Cardiac fibroblast (primary cell): ENCODE data around the gene MFAP2.

Experiments used
- DNase-seq, 2 donors: peaks; one replicate each; pipeline versions ENCODE4 v3.0.0 to v3.0.0-alpha.2; 2010; ENCODE audit warnings: low read depth in 2 of 2
- H3K4me3 ChIP-seq, 2 donors: replicated peaks in 1 of 2; 1 replicate in 1 of 2; 2 replicates in 1 of 2; pipeline ENCODE4 v1.5.1; 2011; ENCODE audit warnings: low read depth in 2 of 2, low read length in 2 of 2, mild to moderate bottlenecking in 2 of 2, moderate library complexity in 1 of 2
- CTCF ChIP-seq: IDR thresholded peaks from one replicate; pipeline ENCODE4 v1.5.1; 2011; ENCODE audit warnings: low read depth, mild to moderate bottlenecking, low read length, inconsistent platforms

Gene MFAP2

GRCh38 chr1:17014671-17015567 lies 34.5 kb upstream of the MFAP2 start:
- no peak overlapping the region for H3K4me3 ChIP-seq
- DNase-seq: no peak
- no peak for TF ChIP-seq CTCF

- no peak overlapping the region for H3K4me3 ChIP-seq
- DNase-seq: peak in 1 of 2 donors; percentile 27
- no peak for TF ChIP-seq CTCF
Observed at GRCh38 chr1:17013491-17014320, 33.3 kb upstream of the MFAP2 start.

- DNase-seq: peak; percentile 47 to 72
- no peak overlapping the region for H3K4me3 ChIP-seq
- TF ChIP-seq CTCF: no peak
Observed at GRCh38 chr1:17012775-17013490, 32.5 kb upstream of the MFAP2 start.

- H3K4me3 ChIP-seq: peak within 1 kb of the TSS; percentile 69 to 84
- DNase-seq: peak; percentile 56 to 72
- TF ChIP-seq CTCF: no peak
Observed at GRCh38 chr1:17011439-17012307, 31.3 kb upstream of the MFAP2 start, which contains the start of gene ATP13A2. TSS of gene ATP13A2 (minus strand) at chr1:17011928. CDS start at chr1:17011738, 190 bp downstream.

- H3K4me3 ChIP-seq: peak overlapping the region; percentile 69 to 84
- TF ChIP-seq CTCF: no peak
- DNase-seq: no peak
Observed at GRCh38 chr1:17011092-17011438, 30.6 kb upstream of the MFAP2 start.

GRCh38 chr1:17009706-17010105 lies 29.3 kb upstream of the MFAP2 start:
- no peak for TF ChIP-seq CTCF
- no peak overlapping the region for H3K4me3 ChIP-seq
- DNase-seq: no peak
